H1 (cell line): ENCODE measurements around the gene KLHL36.

ENCODE experiments used
- CEBPB ChIP-seq: IDR thresholded peaks from 2 replicates; pipeline ENCODE4 v1.6.1; 2012; ENCODE audit warnings: low read depth, low read length
- CHD1 ChIP-seq: IDR thresholded peaks from 2 replicates; pipeline ENCODE4 v1.6.1; 2012; ENCODE audit warnings: low read depth, low read length, improper control_type of control experiment
- EZH2 ChIP-seq: fragments of 200-600 bp; sonication (generic); IDR thresholded peaks from 2 replicates; pipeline ENCODE4 v1.7.1; 2012; ENCODE audit warnings: low read depth, mild to moderate bottlenecking, moderate library complexity, low read length, inconsistent platforms; ENCODE audit not compliant: severe bottlenecking
- NANOG ChIP-seq: IDR thresholded peaks from 2 replicates; pipeline ENCODE4 v1.6.1; 2011; ENCODE audit warnings: low read length, low read depth, mild to moderate bottlenecking, inconsistent platforms; ENCODE audit not compliant: insufficient read depth, poor library complexity, severe bottlenecking
- POLR2A ChIP-seq, 2 experiments: IDR thresholded peaks; 1 replicate in 1 of 2; 2 replicates in 1 of 2; pipeline ENCODE4 v1.6.1; 2011; ENCODE audit warnings: low read depth in 2 of 2, low read length in 2 of 2, mild to moderate bottlenecking in 2 of 2; ENCODE audit errors: control extremely low read depth in 1 of 2
- POLR2AphosphoS5 ChIP-seq: IDR thresholded peaks from 2 replicates; pipeline ENCODE4 v1.6.1; 2011; ENCODE audit warnings: low read depth, low read length
- SAP30 ChIP-seq: fragments of 300-600 bp; sonication (generic); IDR thresholded peaks from 2 replicates; pipeline ENCODE4 v1.7.1; 2012; ENCODE audit warnings: low read length, moderate library complexity, mild to moderate bottlenecking, inconsistent platforms; ENCODE audit not compliant: insufficient read depth, insufficient replicate concordance
- SIRT6 ChIP-seq: IDR thresholded peaks from one replicate; pipeline ENCODE4 v1.7.1; 2012; ENCODE audit warnings: low read length, inconsistent platforms
- SRF ChIP-seq: IDR thresholded peaks from 2 replicates; pipeline ENCODE4 v1.6.1; 2011; ENCODE audit warnings: mild to moderate bottlenecking, low read depth, low read length, moderate library complexity
- TCF12 ChIP-seq: IDR thresholded peaks from 2 replicates; pipeline ENCODE4 v1.6.1; 2011; ENCODE audit warnings: low read depth, mild to moderate bottlenecking, low read length
- TF ChIP-seq, protein P1 (sequence below), 3 experiments: IDR thresholded peaks; 1 replicate in 2 of 3; 2 replicates in 1 of 3; pipeline versions ENCODE4 v1.5.1 to v1.6.1; 2011; ENCODE audit warnings: low read length in 3 of 3, mild to moderate bottlenecking in 3 of 3, inconsistent platforms in 2 of 3, low read depth in 1 of 3, moderate library complexity in 1 of 3; ENCODE audit not compliant: insufficient read depth in 1 of 3; ENCODE audit errors: control extremely low read depth in 1 of 3

DNA sequence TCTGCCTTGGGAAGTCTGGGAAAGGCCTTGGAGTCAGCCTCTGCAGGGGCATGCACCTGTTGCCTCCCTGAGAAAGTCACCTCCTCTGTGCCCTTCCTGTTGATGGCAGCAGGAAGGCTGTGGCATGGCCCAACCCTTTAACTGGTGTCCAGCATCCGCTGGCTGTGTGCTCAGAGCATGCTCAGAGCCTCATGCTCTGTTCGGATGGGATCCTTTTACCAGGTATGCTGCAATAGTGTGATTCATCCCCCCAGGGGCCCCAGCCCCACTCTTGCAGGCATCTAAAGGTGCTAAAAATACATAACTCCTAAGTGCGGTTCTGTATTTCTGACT, 24.9 kb downstream of the KLHL36 start:
- no peak for TF ChIP-seq NANOG
- TF ChIP-seq SAP30 = no peak
- no peak for TF ChIP-seq POLR2A (IDR thresholded peaks at IDR 0.05; ENCODE audit: control extremely low read depth in 1 of 2, low read depth in 2 of 2, low read length in 2 of 2)
- no peak for TF ChIP-seq SRF
- TF ChIP-seq TCF12 = no peak
- TF ChIP-seq, protein P1, sequence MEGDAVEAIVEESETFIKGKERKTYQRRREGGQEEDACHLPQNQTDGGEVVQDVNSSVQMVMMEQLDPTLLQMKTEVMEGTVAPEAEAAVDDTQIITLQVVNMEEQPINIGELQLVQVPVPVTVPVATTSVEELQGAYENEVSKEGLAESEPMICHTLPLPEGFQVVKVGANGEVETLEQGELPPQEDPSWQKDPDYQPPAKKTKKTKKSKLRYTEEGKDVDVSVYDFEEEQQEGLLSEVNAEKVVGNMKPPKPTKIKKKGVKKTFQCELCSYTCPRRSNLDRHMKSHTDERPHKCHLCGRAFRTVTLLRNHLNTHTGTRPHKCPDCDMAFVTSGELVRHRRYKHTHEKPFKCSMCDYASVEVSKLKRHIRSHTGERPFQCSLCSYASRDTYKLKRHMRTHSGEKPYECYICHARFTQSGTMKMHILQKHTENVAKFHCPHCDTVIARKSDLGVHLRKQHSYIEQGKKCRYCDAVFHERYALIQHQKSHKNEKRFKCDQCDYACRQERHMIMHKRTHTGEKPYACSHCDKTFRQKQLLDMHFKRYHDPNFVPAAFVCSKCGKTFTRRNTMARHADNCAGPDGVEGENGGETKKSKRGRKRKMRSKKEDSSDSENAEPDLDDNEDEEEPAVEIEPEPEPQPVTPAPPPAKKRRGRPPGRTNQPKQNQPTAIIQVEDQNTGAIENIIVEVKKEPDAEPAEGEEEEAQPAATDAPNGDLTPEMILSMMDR (IDR thresholded peaks at IDR 0.05; ENCODE audit: control extremely low read depth in 1 of 3, insufficient read depth in 1 of 3, low read depth in 1 of 3, low read length in 3 of 3) = no peak
- TF ChIP-seq CHD1 = no peak
- TF ChIP-seq POLR2AphosphoS5 = no peak
- TF ChIP-seq SIRT6 = no peak
- TF ChIP-seq EZH2 = no peak
- no peak for TF ChIP-seq CEBPB
